Activated T-helper 2 cell treated with anti-CD3 and anti-CD28 coated beads, Interferon-gamma antibody, Interleukin-2, Interleukin-4, amounts not matched to agents 10 μg/mL and 5 μg/mL and 100 μg/mL, durations not matched to agents 14 hours and 24 hours and 36 hours (primary cell): ENCODE measurements around the gene P4HB. TPM values are rescaled to one million over a fixed set of nuclear protein-coding genes. Genes with fewer than 3 reads are reported as not detected.

Source experiments
- DNase-seq: peaks from one replicate; pipeline ENCODE4 v3.0.0; 2021; ENCODE audit warnings: low spot score
- H3K27ac Mint-ChIP-seq: one replicate; pipeline ENCODE4 v1.8.0; 2021; ENCODE audit warnings: mixed read lengths
- H3K27me3 Mint-ChIP-seq: one replicate; pipeline ENCODE4 v1.8.0; 2021; ENCODE audit warnings: low read depth, mixed read lengths
- H3K36me3 Mint-ChIP-seq: one replicate; pipeline ENCODE4 v1.8.0; 2021; ENCODE audit warnings: low read depth, mixed read lengths
- H3K4me1 Mint-ChIP-seq: one replicate; pipeline ENCODE4 v1.8.0; 2021; ENCODE audit warnings: low read depth, mixed read lengths
- H3K4me3 Mint-ChIP-seq: one replicate; pipeline ENCODE4 v1.8.0; 2021; ENCODE audit warnings: low read depth, mild to moderate bottlenecking, moderate library complexity, mixed read lengths
- H3K9me3 Mint-ChIP-seq: one replicate; pipeline ENCODE4 v1.8.0; 2021; ENCODE audit warnings: mixed read lengths
- intact Hi-C: fragments of 100-400 bp; cut with micrococcal nuclease; formaldehyde crosslinking; loops from one replicate; pipeline ENCODE4 v1.15.1; 2023
- total RNA-seq: library from RNA; stranded (reverse); gene quantifications from 2 replicates; pipeline ENCODE4 v1.2.3, GENCODE V29; 2022

The P4HB gene
- total RNA-seq, 1 donor from 2014 or later = 545 TPM

DNA sequence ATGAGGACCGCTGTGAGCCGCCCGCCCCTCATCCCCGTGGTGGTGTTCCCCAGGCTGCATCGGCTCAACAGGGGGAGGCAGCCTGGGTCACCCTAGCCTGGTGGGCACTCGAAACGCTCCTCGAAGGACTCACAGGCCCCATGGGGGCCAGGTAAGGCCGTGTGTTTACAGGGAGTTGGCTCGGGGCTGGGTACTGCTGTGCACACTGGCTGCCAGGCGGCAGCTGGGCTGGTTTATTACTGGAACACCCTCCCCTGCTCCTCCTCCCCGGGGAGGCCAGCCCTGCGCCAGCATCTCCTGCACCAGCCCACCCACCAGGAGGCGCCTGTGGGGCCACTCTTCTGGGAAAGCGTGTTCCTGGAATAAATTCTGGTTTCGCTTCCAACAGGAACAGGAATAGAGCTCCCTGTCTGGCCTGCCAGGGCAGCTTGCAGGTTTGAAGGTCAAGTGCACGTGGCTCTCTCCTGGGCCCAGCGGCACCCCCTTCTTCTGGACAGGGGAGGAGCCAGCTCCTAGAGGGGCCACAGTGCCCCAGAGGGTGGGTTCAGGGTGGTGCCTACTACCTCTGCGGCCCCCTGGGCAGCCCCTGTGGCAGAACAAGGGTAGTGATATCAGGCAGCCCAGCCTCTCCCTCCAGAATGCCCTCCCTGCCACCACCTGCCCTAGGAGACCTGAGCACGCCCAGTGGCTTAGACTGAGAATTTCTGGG, 38.6 kb downstream of the P4HB start:
- no peak for DNase-seq
- H3K4me1 Mint-ChIP-seq = peaks cover 3% of the 10 kb centered on the region
- no peaks in the 10 kb centered on the region for H3K36me3 Mint-ChIP-seq
- intact Hi-C loops = no loop called here
- no peaks in the 10 kb centered on the region for H3K9me3 Mint-ChIP-seq
- no peak overlapping the region for H3K27ac Mint-ChIP-seq
- peaks cover 9% of the 10 kb centered on the region for H3K27me3 Mint-ChIP-seq
- H3K4me3 Mint-ChIP-seq = no peak overlapping the region

DNA sequence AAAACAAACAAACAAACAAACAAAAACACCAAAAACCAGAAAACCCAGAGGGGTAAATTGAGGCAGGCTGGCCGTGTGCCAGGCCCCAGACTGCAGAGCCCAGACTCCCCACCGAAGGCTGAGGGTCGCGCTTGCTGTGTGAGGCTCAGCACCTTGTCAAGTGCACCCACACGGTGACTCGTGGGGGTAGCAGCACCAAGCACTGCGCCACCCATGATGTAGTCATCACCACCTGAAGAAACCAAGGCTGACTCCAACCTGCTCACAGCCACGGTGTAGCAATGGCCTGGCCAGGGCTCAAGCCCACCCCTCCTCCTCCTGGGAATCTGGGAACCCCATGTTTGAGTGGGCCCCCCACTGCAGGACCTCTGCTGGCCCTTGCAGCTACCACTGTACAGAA, 39.2 kb downstream of the P4HB start:
- intact Hi-C loops = no loop called here
- DNase-seq = no peak
- Mint-ChIP-seq H3K9me3 (no peaks in the 10 kb centered on the region), H3K27me3 (peaks cover 11% of the 10 kb centered on the region), H3K27ac (no peak overlapping the region), H3K36me3 (no peaks in the 10 kb centered on the region), H3K4me1 (peaks cover 3% of the 10 kb centered on the region), H3K4me3 (no peak overlapping the region)

DNA sequence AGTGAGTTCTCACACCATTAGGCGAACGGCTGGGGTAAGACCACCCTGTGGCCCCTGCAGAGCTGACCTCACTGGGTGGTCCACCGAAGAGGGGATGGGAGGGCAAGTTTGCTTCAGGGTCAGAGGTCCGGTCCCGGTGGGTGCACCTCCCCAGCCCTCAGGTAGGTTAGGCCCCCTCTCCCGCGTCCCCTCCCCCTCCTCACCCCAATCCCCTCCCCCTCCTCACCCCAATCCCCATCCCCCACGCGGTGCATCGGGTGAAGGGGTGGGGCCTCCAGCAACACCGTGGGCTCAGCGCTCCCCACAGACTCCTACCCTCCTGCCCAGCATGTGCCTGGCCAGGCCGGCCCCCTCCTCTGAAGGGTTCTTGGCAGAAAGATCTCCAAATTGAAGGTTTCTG, 40.6 kb downstream of the P4HB start:
- no peak overlapping the region for H3K4me3 Mint-ChIP-seq
- H3K27ac Mint-ChIP-seq = no peak overlapping the region
- no peaks in the 10 kb centered on the region for H3K9me3 Mint-ChIP-seq
- H3K36me3 Mint-ChIP-seq = no peaks in the 10 kb centered on the region
- H3K4me1 Mint-ChIP-seq = peaks cover 3% of the 10 kb centered on the region
- peaks cover 12% of the 10 kb centered on the region for H3K27me3 Mint-ChIP-seq
- no peak for DNase-seq
- intact Hi-C loops = no loop called here

DNA sequence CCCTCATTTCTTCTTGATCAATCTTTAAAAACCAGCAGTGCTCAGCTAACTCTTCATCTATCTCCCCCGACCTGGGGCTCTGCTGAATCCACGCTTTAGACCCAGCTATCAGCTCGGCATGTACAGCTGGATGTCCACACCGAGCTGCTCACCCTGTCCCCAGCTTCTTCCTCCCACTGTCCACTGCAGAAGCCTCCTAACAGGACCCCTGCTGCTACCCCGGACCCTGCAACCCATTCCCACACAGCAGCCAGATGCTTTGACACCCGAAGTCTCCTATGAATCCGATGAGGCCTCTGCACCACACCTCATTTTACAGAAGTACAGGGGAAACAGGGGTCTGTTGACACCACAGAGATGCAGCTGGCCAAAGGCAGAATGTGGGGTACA, 42.6 kb downstream of the P4HB start:
- Mint-ChIP-seq H3K9me3 (no peaks in the 10 kb centered on the region), H3K4me3 (no peak overlapping the region), H3K4me1 (peaks cover 3% of the 10 kb centered on the region), H3K27ac (no peak overlapping the region), H3K36me3 (no peaks in the 10 kb centered on the region), H3K27me3 (peaks cover 12% of the 10 kb centered on the region)
- DNase-seq = no peak
- intact Hi-C loops = no loop called here

DNA sequence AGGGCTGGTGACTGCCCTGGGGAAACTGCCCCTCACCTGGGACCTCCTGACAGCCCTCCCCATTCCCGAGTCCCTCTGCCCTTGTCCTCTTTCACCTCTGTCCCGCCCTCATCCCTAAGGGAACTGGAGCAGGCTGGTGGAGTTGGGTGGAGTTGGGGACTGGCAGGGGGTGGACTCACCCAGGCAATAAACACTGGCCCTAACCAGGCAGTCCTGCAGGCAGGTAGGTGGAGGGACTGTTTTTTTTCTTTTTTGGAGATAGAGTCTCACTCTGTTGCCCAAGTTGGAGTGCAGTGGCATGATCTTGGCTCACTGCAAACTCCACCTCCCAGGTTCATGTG, 44.7 kb downstream of the P4HB start:
- H3K9me3 Mint-ChIP-seq = no peaks in the 10 kb centered on the region
- no peaks in the 10 kb centered on the region for H3K36me3 Mint-ChIP-seq
- intact Hi-C loops = no loop called here
- peaks cover 12% of the 10 kb centered on the region for H3K27me3 Mint-ChIP-seq
- H3K4me3 Mint-ChIP-seq = no peak overlapping the region
- no peaks in the 10 kb centered on the region for H3K4me1 Mint-ChIP-seq
- H3K27ac Mint-ChIP-seq = no peak overlapping the region
- no peak for DNase-seq

DNA sequence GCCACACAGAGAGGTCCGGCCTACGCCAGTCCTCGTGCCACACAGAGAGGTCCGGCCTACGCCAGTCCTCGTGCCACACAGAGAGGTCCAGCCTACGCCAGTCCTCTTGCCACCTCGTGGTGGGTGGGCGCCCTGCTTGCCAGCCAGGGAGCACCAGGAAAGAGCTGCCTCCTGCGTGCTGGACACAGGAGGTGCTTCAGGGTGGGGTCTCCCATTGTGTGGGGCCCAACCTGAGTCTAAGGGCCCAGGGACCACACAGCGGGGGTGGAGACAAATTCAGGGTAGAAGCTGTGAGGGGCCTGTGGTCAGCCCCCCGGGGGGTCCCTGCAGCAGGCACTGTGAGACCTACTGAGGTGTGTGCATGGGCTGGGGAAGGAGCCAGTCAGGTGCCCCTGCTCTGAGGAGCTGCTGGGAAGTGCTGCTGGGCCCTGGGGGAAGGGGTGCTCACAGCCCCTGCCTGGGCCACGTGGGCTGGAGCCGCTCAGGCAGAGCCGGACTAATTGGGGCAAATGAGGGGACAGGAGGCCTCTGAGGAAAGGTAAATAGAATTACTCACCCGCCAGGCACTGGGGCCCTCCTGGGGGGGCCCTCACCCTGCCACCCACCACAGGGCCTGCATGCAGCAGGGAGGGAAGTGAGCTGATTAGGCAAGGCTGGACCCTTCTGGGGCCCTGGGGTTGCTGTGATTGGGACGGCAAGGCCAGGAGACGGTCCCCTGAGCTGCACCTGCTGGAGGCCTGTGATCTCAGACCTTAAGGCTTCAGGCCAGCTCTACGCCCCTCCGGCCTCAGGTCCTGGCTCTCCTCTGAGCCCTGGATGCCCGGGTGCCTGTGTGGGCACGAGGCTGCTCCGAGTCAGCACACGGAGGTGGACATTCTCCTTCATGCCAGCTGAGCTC, 45.3 kb downstream of the P4HB start:
- no peaks in the 10 kb centered on the region for H3K9me3 Mint-ChIP-seq
- H3K27ac Mint-ChIP-seq = no peak overlapping the region
- intact Hi-C loops = no loop called here
- no peaks in the 10 kb centered on the region for H3K36me3 Mint-ChIP-seq
- no peak overlapping the region for H3K4me3 Mint-ChIP-seq
- no peak for DNase-seq
- no peaks in the 10 kb centered on the region for H3K4me1 Mint-ChIP-seq
- peaks cover 12% of the 10 kb centered on the region for H3K27me3 Mint-ChIP-seq

DNA sequence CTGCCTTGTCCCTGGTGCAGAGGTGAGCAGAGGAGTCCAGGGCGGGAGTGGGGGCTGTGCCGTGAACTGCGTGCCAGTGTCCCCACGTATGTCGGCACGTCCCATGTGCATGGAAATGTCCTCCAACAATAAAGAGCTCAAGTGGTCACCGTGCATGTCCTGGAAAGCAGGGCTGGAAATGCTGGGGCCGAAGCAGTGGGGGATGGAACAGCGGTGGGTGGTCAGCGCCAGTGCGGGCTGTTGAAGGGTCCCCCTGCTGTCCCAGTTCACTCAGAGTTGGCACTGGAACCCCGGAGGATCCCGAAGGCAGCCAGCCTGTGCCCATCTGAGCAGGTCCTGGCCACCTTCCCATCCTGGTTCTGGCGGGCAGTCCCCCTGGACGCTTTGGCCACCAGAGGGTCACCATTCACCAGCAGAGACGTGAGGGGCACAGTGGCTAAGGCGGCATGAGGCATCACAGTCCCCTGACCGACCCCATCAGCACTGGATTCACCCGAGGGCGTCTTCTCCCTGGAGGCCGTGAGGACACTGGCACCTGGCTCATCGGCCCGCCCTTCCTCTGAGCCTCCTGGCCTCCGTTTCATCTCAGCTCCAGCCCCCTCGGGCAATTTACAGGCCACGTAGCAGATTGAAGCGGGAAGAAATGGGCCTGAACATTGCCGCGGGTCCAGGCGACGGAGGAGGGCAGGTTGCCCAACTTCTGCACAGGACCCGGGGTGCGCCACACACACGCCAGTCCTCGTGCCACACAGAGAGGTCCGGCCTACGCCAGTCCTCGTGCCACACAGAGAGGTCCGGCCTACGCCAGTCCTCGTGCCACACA, 46.3 kb downstream of the P4HB start:
- no peak overlapping the region for H3K4me3 Mint-ChIP-seq
- H3K36me3 Mint-ChIP-seq = no peaks in the 10 kb centered on the region
- no peak overlapping the region for H3K27ac Mint-ChIP-seq
- DNase-seq = no peak
- intact Hi-C loops = no loop called here
- peaks cover 17% of the 10 kb centered on the region for H3K27me3 Mint-ChIP-seq
- no peaks in the 10 kb centered on the region for H3K9me3 Mint-ChIP-seq
- H3K4me1 Mint-ChIP-seq = no peaks in the 10 kb centered on the region

DNA sequence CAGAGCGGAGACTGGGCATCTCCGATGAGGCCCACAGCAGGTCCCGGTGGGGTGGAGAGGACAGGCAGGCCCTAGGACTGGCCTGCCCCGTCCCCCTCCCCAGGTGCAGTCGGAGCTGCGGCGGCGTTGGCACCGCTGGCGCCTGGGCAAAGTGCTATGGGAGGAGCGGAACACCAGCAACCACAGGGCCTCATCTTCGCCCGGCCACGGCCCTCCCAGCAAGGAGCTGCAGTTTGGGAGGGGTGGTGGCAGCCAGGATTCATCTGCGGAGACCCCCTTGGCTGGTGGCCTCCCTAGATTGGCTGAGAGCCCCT, 47.0 kb downstream of the P4HB start:
- intact Hi-C loops = no loop called here

DNA sequence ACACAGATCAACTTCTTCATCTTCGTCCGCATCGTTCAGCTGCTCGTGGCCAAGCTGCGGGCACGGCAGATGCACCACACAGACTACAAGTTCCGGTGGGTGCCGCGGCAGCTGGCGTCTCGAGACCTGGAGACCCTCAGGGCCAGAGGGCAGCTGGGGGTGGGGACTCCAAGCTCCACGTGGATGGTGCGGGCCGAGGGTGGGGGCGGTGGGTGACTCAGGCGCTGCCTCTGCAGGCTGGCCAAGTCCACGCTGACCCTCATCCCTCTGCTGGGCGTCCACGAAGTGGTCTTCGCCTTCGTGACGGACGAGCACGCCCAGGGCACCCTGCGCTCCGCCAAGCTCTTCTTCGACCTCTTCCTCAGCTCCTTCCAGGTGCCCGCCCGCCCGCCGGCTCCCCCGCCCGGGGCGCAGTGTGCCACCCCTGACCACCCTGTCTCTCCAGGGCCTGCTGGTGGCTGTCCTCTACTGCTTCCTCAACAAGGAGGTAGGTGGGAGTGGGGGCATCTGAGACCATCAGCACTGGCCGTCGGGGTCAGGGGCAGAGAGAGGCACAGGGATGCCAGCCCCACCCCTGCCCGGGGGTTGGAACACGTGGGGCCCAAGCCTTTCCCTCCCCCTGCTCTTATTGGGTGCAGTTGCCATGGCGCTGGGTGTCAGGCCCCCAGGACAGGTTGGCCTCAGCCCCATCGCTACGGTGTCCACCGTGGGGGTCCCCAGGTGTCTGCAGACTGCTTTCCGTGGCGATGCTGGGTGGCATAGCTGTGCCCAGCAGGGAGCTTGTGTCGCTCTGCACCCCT, 47.6 kb downstream of the P4HB start:
- Mint-ChIP-seq H3K4me1 (no peaks in the 10 kb centered on the region), H3K36me3 (no peaks in the 10 kb centered on the region), H3K27me3 (peaks cover 15% of the 10 kb centered on the region), H3K27ac (no peak overlapping the region), H3K9me3 (no peaks in the 10 kb centered on the region), H3K4me3 (no peak overlapping the region)
- DNase-seq = no peak
- intact Hi-C loops = no loop called here

More for the DNA sequence above, 47.0 kb downstream of the P4HB start:
- Mint-ChIP-seq H3K4me3 (no peak overlapping the region), H3K36me3 (no peaks in the 10 kb centered on the region), H3K4me1 (no peaks in the 10 kb centered on the region), H3K9me3 (no peaks in the 10 kb centered on the region), H3K27ac (no peak overlapping the region), H3K27me3 (peaks cover 16% of the 10 kb centered on the region)
- no peak for DNase-seq

DNA sequence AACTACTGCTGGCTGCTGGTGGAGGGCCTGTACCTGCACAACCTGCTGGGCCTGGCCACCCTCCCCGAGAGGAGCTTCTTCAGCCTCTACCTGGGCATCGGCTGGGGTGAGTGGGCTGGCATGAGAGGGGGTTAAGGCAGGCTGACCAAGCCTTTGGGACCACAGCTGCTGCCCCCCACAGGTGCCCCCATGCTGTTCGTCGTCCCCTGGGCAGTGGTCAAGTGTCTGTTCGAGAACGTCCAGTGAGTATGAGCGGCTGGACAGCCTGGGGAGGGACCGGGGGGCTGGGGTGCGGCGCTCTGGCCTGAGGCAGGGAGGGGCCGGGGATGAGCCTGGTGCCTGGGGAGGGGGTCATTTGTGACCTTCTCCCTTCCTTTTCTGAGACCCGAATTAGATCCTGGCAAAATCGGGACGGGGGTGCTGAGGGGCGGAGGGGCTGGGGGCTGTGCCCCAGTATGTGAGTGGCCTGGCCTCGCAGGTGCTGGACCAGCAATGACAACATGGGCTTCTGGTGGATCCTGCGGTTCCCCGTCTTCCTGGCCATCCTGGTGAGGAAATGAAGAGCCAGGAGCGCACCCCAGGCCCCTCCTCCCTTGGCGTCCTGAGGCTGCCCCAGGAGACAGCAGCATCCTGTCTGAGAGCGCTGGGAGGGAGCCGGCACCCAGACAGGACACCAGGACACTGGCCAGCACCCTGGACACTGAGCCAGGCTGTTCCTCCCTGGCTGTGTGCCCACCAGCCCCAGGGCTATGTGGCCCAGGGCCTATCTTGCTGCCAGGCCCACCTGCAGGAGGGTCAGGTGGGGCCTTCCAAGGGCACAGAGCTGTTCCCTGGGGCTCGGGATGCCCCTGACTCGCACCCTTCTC, 48.4 kb downstream of the P4HB start:
- H3K9me3 Mint-ChIP-seq = no peaks in the 10 kb centered on the region
- H3K27me3 Mint-ChIP-seq = peaks cover 11% of the 10 kb centered on the region
- H3K36me3 Mint-ChIP-seq = no peaks in the 10 kb centered on the region
- H3K27ac Mint-ChIP-seq = no peak overlapping the region
- no peak overlapping the region for H3K4me3 Mint-ChIP-seq
- DNase-seq = no peak
- no peaks in the 10 kb centered on the region for H3K4me1 Mint-ChIP-seq
- intact Hi-C loops = no loop called here

DNA sequence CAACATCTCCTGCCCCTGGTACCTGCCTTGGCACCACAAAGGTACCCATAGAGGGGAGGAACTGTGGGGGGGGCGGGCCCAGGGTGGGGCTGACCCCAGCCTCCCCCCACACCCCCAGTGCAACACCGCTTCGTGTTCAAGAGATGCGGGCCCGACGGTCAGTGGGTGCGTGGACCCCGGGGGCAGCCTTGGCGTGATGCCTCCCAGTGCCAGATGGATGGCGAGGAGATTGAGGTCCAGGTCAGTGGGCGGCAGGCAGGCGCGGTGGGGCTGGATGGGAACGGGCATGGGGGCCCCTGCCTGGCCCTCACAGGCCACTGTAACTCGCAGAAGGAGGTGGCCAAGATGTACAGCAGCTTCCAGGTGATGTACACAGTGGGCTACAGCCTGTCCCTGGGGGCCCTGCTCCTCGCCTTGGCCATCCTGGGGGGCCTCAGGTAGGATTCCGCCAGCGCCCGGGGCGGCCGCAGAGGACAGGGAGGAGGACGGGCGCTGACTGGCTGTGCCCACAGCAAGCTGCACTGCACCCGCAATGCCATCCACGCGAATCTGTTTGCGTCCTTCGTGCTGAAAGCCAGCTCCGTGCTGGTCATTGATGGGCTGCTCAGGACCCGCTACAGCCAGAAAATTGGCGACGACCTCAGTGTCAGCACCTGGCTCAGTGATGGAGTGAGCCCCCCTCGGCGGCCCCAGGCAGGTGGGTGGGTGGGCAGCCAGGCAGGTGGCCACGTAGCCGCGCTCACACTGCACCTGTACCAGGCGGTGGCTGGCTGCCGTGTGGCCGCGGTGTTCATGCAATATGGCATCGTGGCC, 49.2 kb downstream of the P4HB start:
- H3K4me3 Mint-ChIP-seq = no peak overlapping the region
- H3K36me3 Mint-ChIP-seq = no peaks in the 10 kb centered on the region
- H3K4me1 Mint-ChIP-seq = no peaks in the 10 kb centered on the region
- H3K27ac Mint-ChIP-seq = no peak overlapping the region
- DNase-seq = no peak
- no peaks in the 10 kb centered on the region for H3K9me3 Mint-ChIP-seq
- intact Hi-C loops = no loop called here
- H3K27me3 Mint-ChIP-seq = peaks cover 7% of the 10 kb centered on the region
